RPMI8226 (cell line): ENCODE results near the gene MEG3.

ENCODE experiments used
- DNase-seq: peaks from one replicate; pipeline ENCODE4 v3.0.0-alpha.2; 2015

Gene MEG3

GRCh38 chr14:100825713-100826331 lies at the start of gene MEG3:
MEG3 (plus strand) TSS chr14:100826118.
- no peak for DNase-seq

GRCh38 chr14:100776681-100777365 lies 49.1 kb upstream of the MEG3 start:
- DNase-seq = no peak

GRCh38 chr14:100777366-100777817 lies 48.5 kb upstream of the MEG3 start:
- DNase-seq = no peak

GRCh38 chr14:100777818-100778525 lies 47.9 kb upstream of the MEG3 start:
- no peak for DNase-seq

GRCh38 chr14:100778526-100778882 lies 47.4 kb upstream of the MEG3 start:
- no peak for DNase-seq

GRCh38 chr14:100778951-100779690 lies 46.8 kb upstream of the MEG3 start:
- DNase-seq = no peak

- no peak for DNase-seq
These were observed 46.2 kb upstream of the MEG3 start for GRCh38 chr14:100779691-100780080.

GRCh38 chr14:100780246-100780645 lies 45.7 kb upstream of the MEG3 start:
- DNase-seq = no peak

- DNase-seq = no peak
These were observed 45.1 kb upstream of the MEG3 start for GRCh38 chr14:100780646-100781355.

- no peak for DNase-seq
These were observed 44.0 kb upstream of the MEG3 start for GRCh38 chr14:100781952-100782351.

- no peak for DNase-seq
These were observed 43.2 kb upstream of the MEG3 start for GRCh38 chr14:100782516-100783320.

- no peak for DNase-seq
These were observed 42.1 kb upstream of the MEG3 start for GRCh38 chr14:100783630-100784370.

- DNase-seq = no peak
These were observed 41.2 kb upstream of the MEG3 start for GRCh38 chr14:100784523-100785337.

- DNase-seq = no peak
These were observed 40.6 kb upstream of the MEG3 start for GRCh38 chr14:100785338-100785615.

GRCh38 chr14:100785626-100786025 lies 40.3 kb upstream of the MEG3 start:
- DNase-seq = no peak

GRCh38 chr14:100786131-100786530 lies 39.8 kb upstream of the MEG3 start:
- DNase-seq = no peak

- DNase-seq = no peak
These were observed 39.2 kb upstream of the MEG3 start for GRCh38 chr14:100786576-100787219.

- DNase-seq = no peak
These were observed 38.3 kb upstream of the MEG3 start for GRCh38 chr14:100787659-100788058.

GRCh38 chr14:100788517-100788916 lies 37.4 kb upstream of the MEG3 start:
- DNase-seq = no peak

GRCh38 chr14:100788942-100789341 lies 37.0 kb upstream of the MEG3 start:
- no peak for DNase-seq
